Activated effector memory CD4-positive, alpha-beta T cell treated with Interleukin-2 at 50 U/mL for 16 hours (primary cell): ENCODE measurements around the gene KIF2C.
"Not testable (repeated sequence)": the region's sequence is repeated elsewhere in the genome, so short reads cannot be mapped to it uniquely, and the experiment has no call there.

Source experiments
- DNase-seq: peaks from one replicate; pipeline ENCODE4 v3.0.0-alpha.2; 2020

Gene KIF2C

DNA sequence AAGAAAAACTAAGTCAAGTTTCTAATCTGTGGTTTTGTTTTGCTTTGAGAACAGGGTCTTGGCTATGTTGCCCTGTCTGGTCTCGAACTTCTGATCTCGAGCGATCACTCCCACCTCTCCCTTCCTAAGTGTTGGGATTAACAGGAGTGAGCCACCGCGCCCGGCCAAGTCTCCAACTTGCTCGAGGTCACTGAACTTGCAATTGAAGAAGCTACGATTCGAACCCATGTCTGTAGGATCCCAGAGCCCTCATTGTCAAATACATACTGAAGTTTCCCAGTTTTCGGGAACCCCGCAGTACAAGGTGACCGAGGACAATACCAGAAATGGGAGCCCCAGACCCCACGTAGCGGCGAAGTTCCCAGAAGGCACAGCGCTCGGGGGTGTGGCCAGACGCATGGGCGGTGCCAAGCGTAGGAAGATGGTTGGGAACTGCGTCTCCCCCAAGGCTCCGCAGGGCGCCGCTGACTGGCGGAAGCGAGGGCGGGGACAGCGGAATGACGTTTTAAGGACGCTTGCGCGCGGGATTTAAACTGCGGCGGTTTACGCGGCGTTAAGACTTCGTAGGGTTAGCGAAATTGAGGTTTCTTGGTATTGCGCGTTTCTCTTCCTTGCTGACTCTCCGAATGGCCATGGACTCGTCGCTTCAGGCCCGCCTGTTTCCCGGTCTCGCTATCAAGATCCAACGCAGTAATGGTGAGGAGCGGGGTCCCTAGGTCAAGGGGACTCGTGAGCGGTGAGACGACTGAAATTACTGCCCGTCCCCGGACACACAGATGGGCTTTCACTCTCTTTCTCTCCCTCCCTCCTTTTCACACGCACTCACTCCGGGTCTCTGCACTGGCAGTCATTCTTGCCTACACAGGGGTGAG lies at the start of gene KIF2C:
TSS of gene KIF2C (plus strand) at position 531 of the 872 bp plus-strand sequence. CDS start at position 627, 96 bp downstream.
- peak; percentile 95 for DNase-seq

DNA sequence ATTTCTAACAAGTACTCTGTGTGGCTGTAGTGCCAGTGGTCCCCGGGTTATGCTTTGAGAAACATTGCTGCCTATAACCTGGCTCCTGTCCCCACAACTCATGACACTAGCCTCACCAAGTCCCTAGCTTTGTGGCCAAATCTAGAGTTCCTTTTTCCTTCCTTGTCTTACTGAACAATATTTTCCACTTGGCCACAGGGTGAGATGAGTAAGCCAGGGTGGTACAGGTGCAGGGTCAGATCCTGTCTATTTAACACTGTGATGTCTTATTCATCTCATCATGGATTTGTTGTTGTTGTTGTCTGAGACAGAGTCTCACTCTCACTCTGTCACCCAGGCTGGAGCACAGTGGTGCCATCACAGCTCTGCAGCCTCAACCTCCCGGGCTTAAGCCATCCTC lies 46.5 kb upstream of the KIF2C start:
- DNase-seq: no peak

DNA sequence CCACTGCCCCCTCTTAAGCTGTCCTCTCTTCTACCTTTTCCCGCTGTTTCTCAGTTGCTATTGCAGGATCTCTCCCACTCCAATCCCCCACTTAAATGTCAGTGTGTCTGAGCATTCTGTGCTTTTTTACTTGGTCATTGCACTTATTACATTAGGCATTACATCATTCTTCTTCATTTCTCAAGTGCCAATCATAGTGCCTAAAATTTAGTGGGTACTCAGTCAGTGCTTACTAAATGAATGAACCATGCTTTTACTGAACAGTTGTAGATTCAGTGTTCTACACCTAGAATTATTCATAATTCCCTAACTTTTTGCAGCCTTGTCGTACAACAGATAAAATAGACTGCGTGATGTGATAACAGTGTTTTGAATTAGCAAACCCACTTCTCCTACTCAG lies 45.7 kb upstream of the KIF2C start:
- no peak for DNase-seq

DNA sequence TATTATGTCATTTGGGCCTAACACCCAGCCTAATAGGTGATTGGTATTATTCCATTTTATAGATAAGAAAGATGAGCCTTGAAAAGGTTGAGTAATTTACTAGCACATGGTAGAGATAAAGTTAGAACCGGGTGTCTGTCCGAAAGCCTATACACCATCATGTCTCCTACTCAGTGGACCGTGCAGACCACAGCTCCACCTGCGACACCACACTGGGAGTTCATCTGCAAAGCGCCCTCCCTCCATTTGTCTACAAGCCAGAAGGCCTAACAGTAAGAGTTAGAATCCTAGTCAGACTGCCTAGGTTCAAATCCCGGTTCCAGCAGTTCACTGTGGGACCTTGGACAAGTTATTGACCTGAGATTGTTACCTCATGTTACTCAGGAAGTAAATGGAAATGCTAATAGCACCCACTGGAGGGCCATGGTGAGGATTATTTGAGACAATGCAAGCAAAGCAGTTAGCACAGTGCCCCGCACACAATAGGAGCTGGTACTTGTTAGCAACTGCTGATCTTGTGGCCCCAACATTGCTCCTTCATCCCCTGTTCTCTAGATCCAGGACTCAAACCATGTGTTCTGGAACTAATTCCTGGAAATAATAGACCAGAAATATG lies 44.7 kb upstream of the KIF2C start:
- no peak for DNase-seq

DNA sequence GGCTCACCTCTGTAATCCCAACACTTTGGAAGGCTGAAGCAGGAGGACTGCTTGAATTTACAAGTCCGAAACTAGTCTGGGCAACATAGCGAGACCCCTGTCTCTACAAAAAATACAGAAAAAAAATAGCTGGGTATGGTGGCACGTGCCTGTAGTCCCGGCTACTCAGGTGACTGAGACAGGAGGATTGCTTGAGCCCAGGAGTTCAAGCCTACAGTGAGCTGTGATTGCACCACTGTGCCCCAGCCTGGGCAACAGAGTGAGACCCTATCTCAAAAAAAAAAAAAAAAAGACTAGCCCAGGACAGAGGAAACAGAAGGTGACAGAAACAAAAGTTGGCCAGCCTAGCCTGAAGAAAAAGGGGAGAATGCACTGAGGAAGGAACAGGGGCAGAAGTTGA lies 44.0 kb upstream of the KIF2C start:
- no peak for DNase-seq

DNA sequence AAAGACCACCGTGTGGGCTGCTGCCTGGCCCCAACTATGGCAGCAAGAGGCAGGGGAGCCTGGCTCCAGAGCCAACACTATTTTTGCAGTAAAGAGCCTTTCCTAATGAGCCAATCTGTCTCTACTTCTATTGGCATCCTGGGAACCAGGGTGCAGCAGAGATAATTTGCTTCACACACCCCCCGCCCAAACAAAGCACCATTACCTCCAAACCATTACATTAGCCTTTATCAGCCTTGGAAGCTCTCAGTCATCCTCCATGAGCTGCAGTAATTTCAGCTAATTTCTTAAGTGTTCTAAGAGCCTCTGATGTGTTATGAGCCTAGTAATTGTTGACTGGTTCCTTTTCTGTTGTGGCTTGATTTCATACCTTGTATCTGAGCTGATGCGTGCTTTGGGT lies 43.5 kb upstream of the KIF2C start:
- DNase-seq: no peak

DNA sequence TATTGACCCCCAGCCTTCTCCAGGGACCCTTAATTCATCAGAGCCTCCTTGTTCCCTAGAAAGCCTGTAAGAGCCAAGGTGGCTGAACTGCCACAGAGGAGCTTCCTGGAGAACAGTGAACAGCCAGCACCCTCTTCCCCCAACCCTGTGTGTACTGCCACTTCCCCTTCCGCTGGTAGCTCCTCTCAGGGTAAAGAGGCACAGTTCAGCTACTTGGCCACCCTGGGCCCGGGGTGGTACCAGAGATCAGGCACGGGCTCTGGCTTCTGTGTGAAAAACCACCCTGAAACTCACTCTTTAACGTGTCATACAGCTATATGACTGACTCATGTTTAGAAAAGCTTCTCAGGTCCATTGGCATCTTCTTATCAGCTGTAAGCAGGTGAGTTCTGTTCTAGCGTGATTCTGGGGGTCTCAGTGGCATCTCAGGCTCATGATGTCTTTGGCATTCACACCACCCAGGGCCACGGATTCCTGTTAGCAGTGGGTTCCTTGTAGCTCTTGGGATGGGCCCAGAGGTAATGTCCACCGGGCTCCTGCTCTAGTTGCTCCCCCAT lies 42.8 kb upstream of the KIF2C start:
- peak; percentile 24 for DNase-seq

DNA sequence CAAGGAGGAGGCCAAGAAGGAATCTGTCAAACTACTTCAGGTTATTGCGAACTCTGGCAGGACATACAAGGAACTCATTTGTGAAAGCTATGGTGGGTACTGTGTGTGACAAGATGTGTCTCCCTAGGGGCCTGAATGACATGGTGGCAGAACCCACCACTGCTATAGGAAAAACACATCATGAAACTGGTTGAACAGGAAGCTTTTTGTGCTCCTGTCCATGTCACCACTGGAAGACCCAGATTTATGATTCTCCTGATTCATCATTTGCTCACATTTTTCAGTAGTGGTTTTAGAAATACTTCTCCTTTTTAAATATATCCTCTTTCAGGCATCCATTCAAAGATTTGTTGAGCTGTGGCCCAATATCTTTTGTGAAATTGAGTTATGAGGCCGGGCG lies 41.5 kb upstream of the KIF2C start:
- DNase-seq: no peak

DNA sequence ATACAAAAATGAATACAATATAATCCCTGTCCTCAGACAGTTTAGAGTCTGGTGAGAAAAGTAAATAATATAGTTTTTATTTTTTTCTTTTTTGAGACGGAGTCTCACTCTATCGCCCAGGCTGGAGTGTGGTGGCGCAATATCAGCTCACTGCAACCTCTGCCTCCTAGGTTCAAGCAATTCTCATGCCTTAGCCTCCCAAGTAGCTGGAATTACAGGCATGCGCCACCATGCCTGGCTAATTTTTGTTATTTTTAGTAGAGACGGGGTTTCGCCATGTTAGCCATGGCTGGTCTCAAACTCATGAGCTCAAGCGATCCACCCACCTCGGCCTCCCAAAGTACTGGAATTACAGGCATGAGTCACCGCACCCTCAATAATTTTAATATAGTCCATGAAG lies 40.3 kb upstream of the KIF2C start:
- not testable (repeated sequence) for DNase-seq

DNA sequence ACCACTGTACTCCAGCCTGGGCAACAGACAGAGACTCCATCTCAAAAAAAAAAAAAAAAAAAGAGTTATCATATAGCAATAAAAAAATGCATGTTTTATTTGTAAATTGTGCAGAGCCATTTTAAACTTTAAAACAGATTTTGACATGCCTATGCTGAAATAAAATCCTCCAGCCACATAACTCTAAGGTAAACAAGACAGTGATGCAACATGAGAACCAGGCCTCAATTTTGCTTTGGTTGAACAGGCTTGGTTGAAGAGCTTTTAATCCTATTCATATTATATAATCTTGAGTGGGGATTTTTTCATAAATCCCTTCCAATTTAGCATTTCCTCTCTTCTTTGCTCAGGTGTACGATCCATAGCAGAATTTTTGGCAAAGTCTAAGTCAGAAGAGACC lies 39.1 kb upstream of the KIF2C start:
- DNase-seq: no peak

DNA sequence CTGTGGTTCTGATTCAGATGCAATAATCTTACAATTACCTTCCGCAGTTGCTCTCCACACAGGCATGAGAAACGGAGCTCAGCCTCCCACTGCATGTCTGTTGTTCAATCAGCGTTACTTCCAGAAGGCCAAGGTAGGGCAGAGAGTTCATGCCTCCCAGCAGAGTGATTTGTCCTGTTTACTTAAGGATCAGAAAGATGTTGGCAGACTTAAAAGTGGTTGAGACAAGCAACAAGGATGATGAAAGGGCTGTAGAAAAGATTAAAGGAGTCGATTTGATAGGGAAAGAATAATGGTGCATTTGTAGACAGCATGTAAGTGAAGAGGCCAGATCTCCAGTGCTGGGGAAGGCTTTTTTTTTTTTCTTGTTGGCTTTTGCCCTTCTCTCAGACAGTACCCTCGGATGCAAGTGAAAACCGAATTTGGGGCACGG lies 38.5 kb upstream of the KIF2C start:
- DNase-seq: no peak

DNA sequence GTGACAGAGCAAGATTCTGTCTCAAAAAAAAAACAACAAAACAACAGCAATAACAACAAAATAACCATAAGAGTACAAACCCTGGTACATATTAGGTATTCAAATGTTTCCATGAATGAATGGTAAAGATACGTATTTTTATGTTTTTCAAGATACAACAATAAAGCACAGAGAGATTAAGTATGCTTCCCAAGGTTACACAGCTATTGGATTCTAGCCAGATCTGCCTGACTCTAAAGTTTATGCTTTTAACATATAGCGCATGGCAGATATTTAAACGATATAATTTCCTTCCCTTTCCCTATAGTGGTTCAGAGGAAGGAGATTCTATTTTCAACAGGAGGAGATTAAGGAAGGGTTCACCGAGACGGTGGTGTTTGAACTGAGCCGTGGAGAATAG lies 34.2 kb upstream of the KIF2C start:
- DNase-seq: no peak

DNA sequence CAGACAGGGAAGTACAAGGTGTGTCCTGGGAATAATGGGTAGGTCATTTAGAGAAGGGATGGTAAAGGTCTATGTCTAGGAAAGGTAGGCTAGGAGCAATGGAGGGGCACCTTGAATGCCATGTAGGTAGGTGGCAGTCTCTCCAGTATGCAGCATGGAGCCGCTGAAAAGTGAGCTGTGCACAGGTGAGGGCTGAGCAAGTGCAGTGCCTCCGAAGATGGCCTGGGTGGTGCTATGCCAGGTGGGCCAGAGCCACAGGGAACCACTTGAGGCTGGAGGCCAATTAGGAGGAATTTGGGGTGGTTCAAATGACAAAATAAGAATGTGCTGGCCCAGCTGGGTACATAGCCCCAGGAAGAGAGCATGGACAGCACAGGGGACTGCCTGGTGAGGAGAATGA lies 33.7 kb upstream of the KIF2C start:
- no peak for DNase-seq

DNA sequence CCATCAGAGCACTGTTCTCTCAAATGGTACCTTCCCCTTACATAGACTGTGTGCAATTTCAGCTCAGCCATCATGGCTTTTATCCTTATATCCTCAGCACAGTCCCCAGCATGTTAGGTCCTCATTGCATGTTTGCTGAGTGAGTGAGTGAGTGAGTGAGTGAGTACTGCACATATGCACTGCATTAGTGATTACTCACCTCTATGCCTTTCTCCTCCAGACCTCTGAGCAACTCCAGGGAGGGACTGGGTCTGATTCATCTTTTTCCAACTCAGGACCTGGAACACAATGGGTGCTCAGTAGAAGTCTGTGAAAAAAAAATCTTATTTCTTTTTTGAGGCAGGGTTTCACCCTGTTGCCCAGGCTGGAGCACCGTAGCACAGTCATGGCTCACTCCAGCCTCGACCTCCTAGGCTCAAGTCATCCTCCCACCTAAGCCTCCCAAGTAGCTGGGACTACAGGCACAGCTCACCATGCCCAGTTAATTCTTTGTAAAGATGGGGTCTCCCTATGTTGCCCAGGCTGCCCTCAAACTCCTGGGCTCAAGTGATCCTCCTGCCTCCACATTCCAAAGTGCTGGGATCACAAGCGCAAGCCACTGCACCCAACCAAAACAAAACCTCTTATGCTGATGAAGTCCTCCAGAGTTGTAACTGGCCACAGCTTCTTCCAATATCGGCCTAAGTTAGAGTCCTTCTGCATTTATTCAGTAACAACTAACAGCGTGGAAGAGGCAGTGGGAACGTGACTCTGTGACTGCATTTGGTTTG lies 32.3 kb upstream of the KIF2C start:
- DNase-seq: no peak

DNA sequence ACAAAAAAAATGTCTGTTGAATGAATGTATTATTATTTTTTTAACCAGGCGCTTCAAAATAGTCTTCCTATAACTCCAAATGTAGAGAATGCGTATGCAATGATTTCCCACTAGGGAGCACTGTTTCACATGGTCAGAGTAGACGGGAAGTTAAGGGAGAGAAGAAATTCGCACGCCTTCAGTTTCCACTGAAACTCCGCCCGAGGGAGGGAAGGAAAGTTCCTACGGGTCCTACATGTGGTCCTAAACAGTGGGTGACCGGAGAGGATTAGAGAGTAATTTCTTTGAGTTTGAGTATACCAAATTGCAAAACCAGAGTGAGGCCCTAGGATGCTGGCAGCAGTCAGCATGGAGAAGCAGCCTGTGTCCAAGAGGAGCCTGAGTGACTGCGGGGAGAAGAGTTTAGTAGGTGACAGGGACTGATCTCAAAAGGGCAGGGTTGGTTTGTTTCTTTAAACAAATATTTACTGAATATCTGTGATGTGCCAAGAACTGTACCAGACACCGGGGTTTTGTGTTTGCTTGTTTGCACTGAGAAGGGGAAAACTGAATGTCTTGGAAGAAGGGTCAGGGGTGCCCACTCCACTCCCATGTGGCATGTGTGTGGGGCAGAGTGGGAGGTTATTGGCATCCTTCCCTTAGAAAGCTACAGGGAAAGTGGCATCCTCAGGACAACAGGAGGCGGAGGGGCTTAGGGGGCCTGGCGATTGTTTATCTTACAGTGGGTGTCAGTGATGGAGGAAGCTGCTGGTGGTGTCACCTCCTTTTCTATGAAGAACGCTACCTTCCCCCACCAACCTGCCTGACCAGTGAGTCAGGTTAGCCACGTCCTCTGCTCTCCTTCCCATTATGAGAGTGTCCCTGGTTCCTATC lies 31.4 kb upstream of the KIF2C start:
- DNase-seq: no peak

DNA sequence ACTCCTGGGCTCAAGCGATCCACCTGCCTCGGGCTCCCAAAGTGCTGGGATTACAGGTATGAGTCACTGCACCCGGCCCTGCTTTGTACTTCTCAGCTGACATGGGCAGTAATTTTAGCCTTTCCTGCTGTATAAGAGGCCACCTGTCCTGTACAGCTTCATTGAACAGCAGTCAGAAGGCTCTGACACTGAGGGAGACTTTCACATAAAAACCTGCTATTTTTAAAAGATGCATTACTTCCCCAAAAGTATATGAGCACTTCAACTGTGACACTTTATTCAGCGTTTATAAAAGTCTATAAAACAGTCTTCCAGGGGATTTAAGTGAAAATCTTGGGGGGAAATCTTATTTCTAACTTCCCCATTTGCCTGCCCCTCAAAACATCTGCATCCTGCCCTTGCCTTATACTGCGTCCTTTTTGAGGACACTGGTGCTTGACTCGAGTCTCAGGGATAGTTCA lies 26.3 kb upstream of the KIF2C start:
- DNase-seq: no peak

DNA sequence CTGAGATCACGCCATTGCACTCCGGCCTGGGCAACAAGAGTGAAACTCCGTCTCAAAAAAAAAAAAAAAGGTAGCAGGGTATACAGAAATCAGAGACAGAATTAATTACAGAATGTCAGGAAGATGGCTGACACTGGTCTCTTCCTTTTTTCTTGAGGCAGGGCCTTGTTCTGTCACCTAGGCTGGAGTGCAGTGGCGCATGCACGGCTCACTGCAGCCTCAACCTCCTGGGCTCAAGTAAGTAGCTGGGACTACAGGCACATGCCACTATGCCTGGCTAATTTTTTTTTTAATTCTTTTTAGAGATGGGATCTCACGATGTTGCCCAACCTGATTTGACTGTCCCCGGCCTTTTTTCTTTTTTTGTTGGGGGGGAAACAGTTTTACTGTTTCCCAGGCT lies 25.1 kb upstream of the KIF2C start:
- DNase-seq: no peak

DNA sequence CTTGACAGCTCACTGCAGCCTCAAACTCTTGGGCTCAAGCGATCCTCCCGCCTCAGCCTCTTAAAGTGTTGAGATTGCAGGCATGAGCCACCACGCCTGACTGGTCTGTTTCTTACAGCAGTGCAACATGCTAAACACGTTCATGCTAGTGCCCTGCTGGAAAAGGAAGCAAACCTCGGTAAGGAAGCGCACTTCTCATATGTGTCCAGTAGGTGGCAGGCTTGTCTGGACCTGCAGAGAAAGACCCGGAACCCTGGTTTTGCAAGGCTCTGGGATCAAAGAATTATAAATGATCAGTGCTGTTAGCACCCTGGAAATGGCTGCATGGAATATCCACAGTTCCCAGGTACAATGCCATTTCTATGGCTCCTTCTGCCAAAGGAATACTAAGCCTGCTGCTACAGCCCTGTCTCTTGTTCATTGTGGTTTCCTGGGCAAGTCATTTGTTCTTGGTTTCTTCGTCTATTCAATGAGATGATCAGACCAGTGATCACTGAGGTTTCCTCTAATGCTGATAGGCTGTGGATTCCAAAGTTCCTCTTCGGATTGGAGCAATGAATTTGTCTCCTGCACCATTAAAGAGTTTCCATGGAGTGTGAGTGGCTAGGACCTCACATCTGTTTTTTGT lies 24.6 kb upstream of the KIF2C start:
- peak; percentile 49 for DNase-seq

DNA sequence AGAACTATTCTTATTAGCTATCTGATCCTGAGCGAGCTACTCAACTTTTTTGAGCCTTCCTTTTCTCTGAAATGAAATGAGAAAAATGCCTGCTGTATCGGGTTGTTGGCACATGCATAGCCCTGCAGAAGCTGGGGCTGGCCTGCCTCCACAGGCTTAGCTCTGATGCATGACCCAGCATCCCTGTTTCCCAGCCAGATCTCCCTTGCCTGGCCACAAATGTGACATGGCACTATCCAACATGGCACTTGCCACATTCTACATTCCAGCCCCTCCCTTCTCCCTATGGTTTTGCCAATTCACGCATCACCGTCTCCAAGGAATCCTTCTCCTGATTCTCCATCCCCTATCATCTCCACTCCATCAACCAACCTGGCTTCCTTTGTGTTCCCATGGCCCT lies 22.5 kb upstream of the KIF2C start:
- DNase-seq: no peak

DNA sequence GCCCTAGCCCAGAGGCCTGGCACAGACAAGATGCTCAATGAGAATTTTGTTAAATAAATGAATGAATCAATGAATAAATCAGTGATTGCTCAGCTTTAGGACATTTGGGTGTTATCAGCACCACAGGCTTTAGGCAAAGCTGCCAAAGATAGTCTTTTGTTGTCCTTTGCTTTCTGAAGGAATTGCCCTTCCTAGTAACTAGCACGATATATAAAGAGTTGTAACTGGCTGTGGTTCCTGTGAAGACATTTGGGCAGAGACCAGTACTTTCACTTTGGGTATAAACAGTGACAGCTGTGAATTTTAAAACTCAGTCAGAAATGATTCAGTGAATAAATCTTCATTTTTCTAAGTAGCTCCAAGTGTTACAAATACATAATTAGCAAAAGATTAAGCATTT lies 22.0 kb upstream of the KIF2C start:
- DNase-seq: no peak

DNA sequence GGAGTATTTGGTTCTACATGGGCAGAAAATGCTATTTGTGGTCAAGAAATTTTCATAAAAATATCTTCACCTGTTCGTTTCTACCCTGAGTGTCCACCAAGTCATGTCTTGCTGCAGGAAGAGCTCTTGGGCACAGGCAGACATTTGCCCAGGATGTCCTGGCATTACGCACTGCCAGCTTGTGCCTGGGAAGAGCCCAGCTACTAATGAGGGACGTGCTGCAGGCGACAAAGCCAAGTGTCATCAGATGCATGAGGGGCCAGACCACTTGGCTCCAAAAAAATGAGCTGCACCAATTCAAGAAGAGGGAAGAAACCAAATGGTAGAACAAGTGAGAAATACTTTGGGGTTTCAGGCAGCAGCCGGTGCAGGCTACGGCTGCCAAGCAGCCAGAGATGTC lies 21.5 kb upstream of the KIF2C start:
- no peak for DNase-seq

DNA sequence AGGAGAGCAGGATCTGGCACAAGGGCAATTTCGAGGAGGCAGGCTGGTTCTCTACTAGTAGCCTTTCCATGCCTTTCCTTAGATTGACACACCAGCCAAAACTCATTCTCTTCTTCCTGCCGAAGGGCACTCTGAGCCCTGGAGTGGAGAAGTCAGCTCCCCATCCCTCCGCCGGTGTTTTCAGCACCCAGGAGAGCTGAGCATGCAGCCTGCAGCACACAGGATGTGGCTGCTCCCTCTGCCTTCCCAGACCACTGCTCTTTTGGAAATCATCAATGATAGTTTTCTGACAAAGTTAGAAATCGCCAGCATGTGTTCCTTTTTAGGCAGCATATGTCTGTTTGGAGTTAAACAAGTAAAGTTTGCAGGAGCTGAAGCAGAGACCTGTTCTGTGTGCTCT lies 20.3 kb upstream of the KIF2C start:
- DNase-seq: no peak
